Skeletal muscle satellite cell (primary cell): Measurements from ENCODE around the gene IFNA6.

Source experiments
- H3K27me3 ChIP-seq: 2 replicates; pipeline ENCODE4 v1.7.0; 2013; ENCODE audit warnings: low read length; ENCODE audit not compliant: control insufficient read depth, insufficient read depth
- H3K36me3 ChIP-seq: 2 replicates; pipeline ENCODE4 v1.7.0; 2013; ENCODE audit warnings: mild to moderate bottlenecking, control low read depth, low read length; ENCODE audit not compliant: insufficient read depth
- H3K4me1 ChIP-seq: 2 replicates; pipeline ENCODE4 v1.7.0; 2013; ENCODE audit warnings: low read length; ENCODE audit not compliant: control insufficient read depth, insufficient read depth
- H3K4me2 ChIP-seq: 2 replicates; pipeline ENCODE4 v1.7.0; 2013; ENCODE audit warnings: mild to moderate bottlenecking, low read length
- H3K4me3 ChIP-seq: 2 replicates; pipeline ENCODE4 v1.7.0; 2013; ENCODE audit warnings: low read length
- H3K9ac ChIP-seq: 2 replicates; pipeline ENCODE4 v1.7.0; 2013; ENCODE audit warnings: mild to moderate bottlenecking, low read depth, low read length, moderate library complexity
- H3K9me3 ChIP-seq: replicated peaks from 2 replicates; pipeline ENCODE4 v1.7.0; 2013; ENCODE audit warnings: mild to moderate bottlenecking, control low read depth, low read length

IFNA6 gene

DNA sequence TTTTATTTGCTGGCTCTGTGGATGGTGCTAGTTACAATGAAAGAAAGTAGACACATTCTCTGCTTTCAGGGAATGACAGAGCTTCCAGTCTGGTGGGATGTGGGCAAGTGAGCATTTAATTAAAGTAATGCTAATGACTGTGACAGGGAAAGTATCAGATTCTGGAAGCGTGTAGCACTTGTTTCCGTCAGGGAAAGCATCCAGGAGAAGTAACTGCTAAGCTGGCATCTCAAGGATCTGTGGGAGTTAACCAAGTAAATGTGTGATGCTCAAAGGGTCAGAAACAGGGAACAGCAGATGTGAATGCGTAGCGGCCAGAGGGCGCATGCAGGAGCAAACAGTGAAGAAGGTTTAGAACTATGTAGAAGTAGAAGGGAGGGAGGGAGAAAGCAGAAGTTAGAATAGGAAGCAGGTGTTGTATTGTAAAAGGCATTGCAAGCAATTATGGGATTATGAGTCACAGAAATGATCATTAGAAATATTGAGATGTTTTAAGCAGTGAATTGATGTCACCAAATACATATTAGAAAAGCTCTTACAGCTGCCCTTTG is 27.7 kb downstream of the IFNA6 start:
- H3K9ac ChIP-seq, result no peak overlapping the region
- H3K4me1 ChIP-seq, result no peaks in the 10 kb centered on the region
- H3K4me2 ChIP-seq, result no peak overlapping the region
- H3K27me3 ChIP-seq, result no peaks in the 10 kb centered on the region
- H3K36me3 ChIP-seq, result peaks cover 27% of the 10 kb centered on the region
- no peaks in the 10 kb centered on the region for H3K9me3 ChIP-seq
- no peak overlapping the region for H3K4me3 ChIP-seq

DNA sequence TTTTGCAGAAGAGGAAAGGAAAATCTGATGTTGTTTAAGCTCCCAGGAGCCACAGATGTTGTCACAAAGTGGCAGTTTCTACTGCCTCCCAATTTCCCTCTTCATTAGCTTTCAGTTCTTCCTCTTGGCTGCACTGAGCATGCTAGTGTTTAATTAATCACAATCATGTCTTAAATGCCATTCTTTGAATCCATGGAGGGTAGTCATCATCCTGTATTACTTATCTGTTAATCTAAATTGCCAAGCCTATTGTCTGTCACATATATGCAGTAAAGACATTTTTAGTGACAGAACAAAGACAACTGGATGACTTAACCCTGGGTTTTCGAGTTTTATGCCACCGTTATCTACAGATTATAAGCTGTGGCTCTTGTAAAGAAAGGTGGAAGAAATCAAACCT is 30.2 kb downstream of the IFNA6 start:
- H3K4me2 ChIP-seq, result no peak overlapping the region
- H3K36me3 ChIP-seq, result peaks cover 27% of the 10 kb centered on the region
- H3K27me3 ChIP-seq, result no peaks in the 10 kb centered on the region
- no peaks in the 10 kb centered on the region for H3K4me1 ChIP-seq
- H3K9ac ChIP-seq, result no peak overlapping the region
- no peaks in the 10 kb centered on the region for H3K9me3 ChIP-seq
- no peak overlapping the region for H3K4me3 ChIP-seq

DNA sequence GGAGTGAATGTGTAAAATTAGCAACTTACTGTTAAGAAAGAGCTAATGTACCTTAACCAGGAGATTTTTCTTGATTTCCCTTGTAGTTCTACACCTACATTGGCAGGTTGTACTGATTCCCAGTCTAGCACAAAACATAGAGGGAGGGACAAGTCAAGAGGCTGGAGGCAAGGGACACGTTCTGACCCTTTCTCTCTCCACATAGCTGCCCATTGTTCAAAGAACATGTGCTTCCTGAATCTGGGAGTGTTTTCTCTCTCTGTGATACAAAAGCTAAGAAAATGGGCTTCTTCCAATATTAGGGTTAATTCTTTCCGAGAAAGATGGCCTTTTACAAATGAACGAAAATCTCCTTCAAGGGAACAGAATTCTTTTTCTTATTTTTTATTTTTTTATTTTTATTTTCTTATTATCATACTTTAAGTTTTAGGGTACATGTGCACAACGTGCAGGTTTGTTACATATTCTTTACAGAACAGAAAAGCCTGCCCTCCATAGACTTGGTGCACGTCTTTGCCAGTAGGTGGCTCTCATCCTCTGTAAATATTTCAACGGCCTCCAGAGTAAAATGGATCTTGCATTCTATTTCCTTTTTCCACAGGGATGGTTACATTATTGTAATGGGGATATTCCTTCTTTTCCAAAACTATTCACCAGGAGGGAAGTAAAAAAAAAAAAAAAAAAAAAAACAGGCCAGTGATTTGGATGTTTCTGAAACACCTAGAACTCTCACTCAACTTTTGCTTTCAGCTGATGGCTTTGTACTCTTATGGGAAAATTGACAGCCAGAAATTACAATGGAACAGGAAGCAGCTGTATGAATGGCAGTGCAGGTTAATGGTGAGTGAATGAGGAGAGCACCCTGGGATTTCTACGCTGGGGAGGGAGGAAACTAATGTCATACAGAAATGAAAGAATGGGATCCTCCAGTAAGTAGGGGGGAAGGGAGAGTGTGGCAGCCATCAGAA is 32.4 kb downstream of the IFNA6 start:
- Histone ChIP-seq H3K4me2 (no peak overlapping the region), H3K9me3 (no peaks in the 10 kb centered on the region), H3K27me3 (no peaks in the 10 kb centered on the region), H3K36me3 (peaks cover 13% of the 10 kb centered on the region), H3K4me1 (no peaks in the 10 kb centered on the region), H3K9ac (no peak overlapping the region), H3K4me3 (no peak overlapping the region)

DNA sequence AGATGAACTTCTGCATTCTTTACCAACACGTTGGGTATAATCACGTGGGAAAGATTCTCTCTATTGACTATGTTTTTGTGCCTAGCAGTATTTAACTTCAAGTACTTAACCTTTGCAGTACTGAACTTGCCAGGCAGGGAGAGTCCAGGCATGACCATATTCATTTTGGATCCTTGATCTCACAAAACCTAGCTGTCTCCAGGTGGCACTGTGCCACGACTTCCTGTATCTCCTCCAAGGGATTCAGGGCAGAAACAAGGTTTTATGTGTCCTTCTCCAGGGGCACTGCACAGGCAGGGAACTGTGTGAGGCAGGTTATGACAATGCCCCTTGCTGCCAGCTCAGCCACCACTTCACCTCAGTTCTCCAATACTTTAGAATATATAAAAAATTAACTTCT is 33.8 kb downstream of the IFNA6 start:
- H3K4me1 ChIP-seq, result no peaks in the 10 kb centered on the region
- no peaks in the 10 kb centered on the region for H3K9me3 ChIP-seq
- H3K27me3 ChIP-seq, result no peaks in the 10 kb centered on the region
- peaks cover 3% of the 10 kb centered on the region for H3K36me3 ChIP-seq
- H3K4me3 ChIP-seq, result no peak overlapping the region
- H3K9ac ChIP-seq, result no peak overlapping the region
- H3K4me2 ChIP-seq, result no peak overlapping the region

DNA sequence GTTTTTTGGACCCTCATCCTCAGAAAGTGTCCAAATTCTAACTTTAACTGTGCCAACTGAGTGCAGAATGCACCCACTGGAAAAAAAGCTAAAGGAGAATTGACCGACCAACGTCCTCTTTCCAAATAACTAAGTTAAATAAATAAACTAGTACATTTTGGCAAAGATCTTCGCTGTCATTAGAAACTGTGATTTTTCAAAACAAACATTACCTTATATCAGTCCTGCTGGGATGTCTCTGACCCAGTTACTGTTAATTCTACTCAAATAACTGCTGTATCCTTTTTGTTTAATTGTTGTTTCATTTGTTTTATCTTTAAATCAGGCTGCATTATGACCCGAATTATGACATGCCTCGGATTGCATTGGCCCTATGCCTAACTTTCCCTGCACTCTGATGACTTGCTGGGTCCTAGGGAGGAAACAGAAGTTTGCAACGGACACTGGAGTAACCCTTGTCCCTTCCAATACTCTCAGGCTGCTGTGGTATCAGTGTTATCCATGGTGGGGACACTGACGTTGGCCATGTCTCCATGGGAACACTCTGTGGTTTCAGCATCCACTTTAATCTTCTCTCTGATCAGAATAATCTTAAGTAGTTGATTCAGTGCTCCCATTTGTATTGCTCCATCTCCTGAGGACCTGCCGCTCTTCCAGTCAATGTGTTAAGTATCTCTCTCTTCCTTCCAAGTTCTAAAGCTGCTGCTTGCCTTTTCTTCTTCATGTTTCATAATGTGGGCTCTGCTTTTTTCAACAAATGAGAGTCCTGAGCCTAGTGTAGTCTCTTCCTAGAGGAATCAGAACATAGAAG is 34.5 kb downstream of the IFNA6 start:
- no peak overlapping the region for H3K4me2 ChIP-seq
- H3K27me3 ChIP-seq, result no peaks in the 10 kb centered on the region
- H3K9ac ChIP-seq, result no peak overlapping the region
- H3K4me3 ChIP-seq, result no peak overlapping the region
- no peaks in the 10 kb centered on the region for H3K9me3 ChIP-seq
- no peaks in the 10 kb centered on the region for H3K4me1 ChIP-seq
- no peaks in the 10 kb centered on the region for H3K36me3 ChIP-seq

DNA sequence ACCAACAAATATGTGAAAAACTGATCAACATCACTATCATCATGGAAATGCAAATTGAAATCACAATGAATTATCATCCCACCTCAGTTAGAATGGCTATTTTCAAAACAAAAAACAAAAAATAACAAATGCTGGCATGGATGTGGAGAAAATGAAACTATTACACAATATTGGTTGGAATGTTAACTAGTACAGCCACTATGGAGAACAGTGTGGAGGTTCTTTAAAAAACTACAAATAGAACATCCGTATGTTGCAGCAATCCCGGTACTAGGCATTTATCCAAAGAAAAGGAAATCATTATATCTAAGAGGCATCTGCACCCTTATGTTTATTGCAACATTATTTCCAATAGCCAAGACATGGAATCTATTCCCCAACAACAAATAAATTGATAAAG is 36.5 kb downstream of the IFNA6 start:
- H3K9ac ChIP-seq, result no peak overlapping the region
- no peaks in the 10 kb centered on the region for H3K36me3 ChIP-seq

DNA sequence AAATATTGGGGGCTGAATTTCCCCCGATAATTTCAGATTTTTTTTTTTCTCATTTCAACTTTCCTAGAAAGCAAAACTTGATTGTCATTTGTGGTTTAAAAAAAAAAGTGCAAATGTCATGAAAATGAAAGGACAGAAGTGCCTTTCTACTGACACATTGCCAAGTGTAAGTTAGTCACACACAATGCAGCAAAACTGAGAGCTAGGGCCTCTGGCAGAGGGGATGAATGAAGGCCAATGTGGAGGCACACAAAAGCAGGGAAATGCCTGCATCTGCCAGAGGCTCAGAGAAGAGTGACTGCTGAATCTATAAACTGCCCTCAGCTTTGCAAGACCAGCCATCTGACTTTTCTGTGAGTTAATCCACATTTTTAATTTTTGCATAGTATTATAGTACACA is 38.8 kb downstream of the IFNA6 start:
- no peak overlapping the region for H3K9ac ChIP-seq
- no peak overlapping the region for H3K4me2 ChIP-seq
- H3K27me3 ChIP-seq, result peaks cover 29% of the 10 kb centered on the region
- H3K9me3 ChIP-seq, result no peaks in the 10 kb centered on the region
- no peak overlapping the region for H3K4me3 ChIP-seq
- no peaks in the 10 kb centered on the region for H3K4me1 ChIP-seq
- no peaks in the 10 kb centered on the region for H3K36me3 ChIP-seq

More for the DNA sequence above, 36.5 kb downstream of the IFNA6 start:
- Histone ChIP-seq H3K4me2 (no peak overlapping the region), H3K4me1 (no peaks in the 10 kb centered on the region), H3K9me3 (no peaks in the 10 kb centered on the region), H3K4me3 (no peak overlapping the region), H3K27me3 (peaks cover 8% of the 10 kb centered on the region)

DNA sequence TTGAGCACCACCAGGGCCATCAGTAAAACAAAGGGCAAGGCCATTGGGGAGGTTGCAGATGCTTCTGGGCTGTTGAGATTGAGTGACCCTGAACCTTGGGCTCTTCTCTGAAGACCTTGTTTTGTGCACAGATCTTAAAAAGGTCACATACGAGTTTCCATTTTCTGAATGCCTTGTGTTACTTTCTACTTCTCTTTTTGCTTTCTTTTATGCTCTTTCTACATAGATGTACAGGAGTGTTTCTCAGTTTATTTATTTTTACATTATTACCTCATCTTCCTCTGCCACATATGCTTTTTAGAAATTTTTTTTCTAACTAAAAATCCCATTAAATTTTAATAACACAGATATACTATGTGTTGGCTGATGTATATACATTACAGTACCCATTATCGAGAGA is 45.5 kb downstream of the IFNA6 start, which contains the start of gene IFNA5:
Gene IFNA5 (minus strand): TSS at position 101 of the 400 bp plus-strand sequence. CDS start 57 bp downstream, at position 44.
- Histone ChIP-seq H3K9me3 (no peaks in the 10 kb centered on the region), H3K4me2 (no peak within 1 kb of the TSS), H3K27me3 (peaks cover 75% of the 10 kb centered on the region), H3K4me3 (no peak within 1 kb of the TSS), H3K36me3 (no peaks in the 10 kb centered on the region), H3K9ac (no peak within 1 kb of the TSS), H3K4me1 (no peaks in the 10 kb centered on the region)
